PFSK-1 (cell line): ENCODE measurements around the gene PRPH.

Source experiments
- FOXP2 ChIP-seq: optimal IDR thresholded peaks from 2 replicates; pipeline ENCODE3; 2011; ENCODE audit warnings: borderline replicate concordance, control low read depth, inconsistent platforms; ENCODE audit not compliant: insufficient read depth; ENCODE audit errors: extremely low read length, extremely low read depth
- POLR2AphosphoS5 ChIP-seq: IDR thresholded peaks from 2 replicates; pipeline ENCODE4 v1.6.1; 2012; ENCODE audit warnings: low read depth, mild to moderate bottlenecking, control low read depth, low read length, moderate library complexity
- REST ChIP-seq, 2 experiments: IDR thresholded peaks; 2 replicates each; pipeline versions ENCODE4 v1.6.1 to v1.8.0; 2011 to 2012; ENCODE audit warnings: low read depth in 2 of 2, low read length in 2 of 2, control low read depth in 1 of 2, inconsistent platforms in 1 of 2, mild to moderate bottlenecking in 1 of 2, moderate library complexity in 1 of 2; ENCODE audit not compliant: insufficient read depth in 1 of 2
- SIN3A ChIP-seq: IDR thresholded peaks from 2 replicates; pipeline ENCODE4 v1.6.1; 2012; ENCODE audit warnings: mild to moderate bottlenecking, low read length, moderate library complexity, borderline replicate concordance; ENCODE audit not compliant: insufficient read depth
- TAF1 ChIP-seq: IDR thresholded peaks from 2 replicates; pipeline ENCODE4 v1.6.1; 2012; ENCODE audit warnings: low read length, control low read depth, borderline replicate concordance; ENCODE audit not compliant: insufficient read depth

- TF ChIP-seq POLR2AphosphoS5 (no peak), REST (IDR thresholded peaks at IDR 0.05; ENCODE audit: insufficient read depth in 1 of 2, low read depth in 2 of 2, low read length in 2 of 2) (no peak), SIN3A (no peak), TAF1 (no peak), FOXP2 (no peak)
These were observed 43.6 kb upstream of the PRPH start for GRCh38 chr12:49251357-49251756.
